HG03064 (cell line): Measurements from ENCODE around the gene SPAG16.
"Not testable (repeated sequence)": the region's sequence is repeated elsewhere in the genome, so short reads cannot be mapped to it uniquely, and the experiment has no call there.

Experiments used
- ATAC-seq: cut with Tn5 transposase; IDR thresholded peaks from one replicate; pipeline ENCODE4 v1.9.1; 2021; ENCODE audit warnings: low read depth; ENCODE audit not compliant: unreplicated experiment

Gene SPAG16

DNA sequence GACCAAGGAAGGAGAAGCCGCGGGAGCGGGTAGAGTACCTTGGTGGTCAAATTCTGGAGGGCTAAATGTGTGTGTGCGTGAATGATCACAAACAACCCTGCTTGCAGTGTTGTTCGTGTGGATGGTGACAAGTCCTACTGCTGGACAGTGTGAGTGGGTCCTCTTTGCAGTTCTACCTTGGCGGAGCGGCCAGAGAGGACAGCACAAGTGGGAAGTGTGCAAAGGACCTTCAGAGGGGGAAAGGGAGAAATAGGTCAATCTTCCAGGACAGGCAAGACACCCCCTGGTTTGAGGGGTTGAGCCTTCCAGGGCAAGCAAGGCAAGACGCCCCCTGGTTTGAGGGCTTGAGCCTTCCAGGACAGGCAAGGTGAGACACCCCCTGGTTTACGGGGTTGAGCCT is 122.8 kb downstream of the SPAG16 start:
- not testable (repeated sequence) for ATAC-seq

DNA sequence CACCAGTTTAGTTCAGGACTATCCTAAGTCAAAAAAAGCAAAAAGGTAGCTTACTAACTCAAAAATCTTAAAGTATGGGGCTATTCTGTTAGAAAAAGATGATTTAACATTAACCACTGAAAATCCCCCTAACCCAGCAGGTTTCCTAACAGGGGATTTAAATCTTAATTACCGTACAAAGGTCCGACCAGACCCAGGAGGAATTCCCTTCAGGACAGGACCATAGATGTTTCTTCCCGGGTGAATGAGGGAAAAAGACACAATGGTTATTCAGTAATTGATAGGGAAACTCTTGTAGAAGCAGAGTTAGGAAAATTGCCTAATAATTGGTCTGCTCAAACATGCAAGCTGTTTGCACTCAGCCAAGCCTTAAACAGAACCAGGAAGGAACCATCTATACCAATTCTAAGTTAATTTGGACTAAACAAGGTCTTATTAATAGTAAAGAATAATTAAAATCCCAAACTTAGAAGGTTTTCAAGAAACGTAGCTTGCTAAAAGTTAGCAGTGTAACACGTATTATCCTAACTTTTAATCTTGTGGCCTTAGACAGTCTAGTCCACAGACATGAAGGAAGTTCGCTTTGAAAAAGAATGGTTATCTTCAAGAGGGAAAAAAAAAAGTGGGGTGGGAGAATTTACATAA is 124.3 kb downstream of the SPAG16 start:
- ATAC-seq: not testable (repeated sequence)

- not testable (repeated sequence) for ATAC-seq
Observed at GRCh38 chr2:213410687-213411086, 126.4 kb downstream of the SPAG16 start.

GRCh38 chr2:213411582-213412289 is 127.5 kb downstream of the SPAG16 start:
- no peak for ATAC-seq

DNA sequence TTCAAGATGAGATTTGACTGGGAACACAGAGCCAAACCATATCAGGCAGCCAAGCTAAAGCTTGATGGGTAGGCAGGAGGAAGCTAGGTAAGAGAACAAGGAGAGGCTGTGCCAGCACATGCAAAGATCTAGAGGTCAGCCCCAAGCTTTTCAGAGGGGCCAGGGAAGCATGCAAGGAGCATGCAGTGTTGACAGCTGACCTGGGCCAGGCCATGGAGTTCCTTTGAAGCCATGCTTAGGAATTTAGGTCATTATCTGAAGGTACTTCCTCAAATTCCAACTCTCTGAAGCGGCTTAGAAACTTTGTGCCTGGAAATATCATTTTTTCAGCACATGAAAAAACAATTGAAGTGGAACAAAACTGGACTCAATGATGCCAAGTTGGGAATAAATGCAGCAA is 130.8 kb downstream of the SPAG16 start:
- ATAC-seq: no peak

- no peak for ATAC-seq
Observed at GRCh38 chr2:213416832-213417231, 132.6 kb downstream of the SPAG16 start.

- ATAC-seq: no peak
Observed at GRCh38 chr2:213419980-213420379, 135.7 kb downstream of the SPAG16 start.

- ATAC-seq: no peak
Observed at GRCh38 chr2:213420828-213421385, 136.6 kb downstream of the SPAG16 start.

- ATAC-seq: no peak
Observed at GRCh38 chr2:213422211-213422610, 137.9 kb downstream of the SPAG16 start.

GRCh38 chr2:213425618-213426017 is 141.4 kb downstream of the SPAG16 start:
- no peak for ATAC-seq

GRCh38 chr2:213429516-213429915 is 145.3 kb downstream of the SPAG16 start:
- ATAC-seq: no peak

DNA sequence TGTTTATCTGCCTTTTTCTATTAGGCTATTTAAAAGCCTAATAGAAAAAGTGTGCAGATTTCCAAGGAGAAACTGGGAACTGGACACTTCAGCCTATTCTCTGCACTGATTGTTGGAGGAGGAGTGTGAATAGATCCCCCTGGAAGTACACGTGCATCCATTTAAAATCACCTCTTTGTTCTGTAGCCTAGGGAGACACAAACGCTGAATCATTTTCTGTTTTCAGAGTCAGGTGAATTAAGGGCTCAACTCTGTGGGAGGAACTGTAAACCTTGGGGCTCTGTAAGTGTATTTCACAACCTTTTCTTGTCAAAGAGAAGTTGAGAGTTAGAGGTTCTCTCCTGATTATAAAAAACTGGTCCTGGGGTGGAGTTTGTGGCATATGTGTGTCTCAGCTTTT is 159.7 kb downstream of the SPAG16 start:
- ATAC-seq: no peak

DNA sequence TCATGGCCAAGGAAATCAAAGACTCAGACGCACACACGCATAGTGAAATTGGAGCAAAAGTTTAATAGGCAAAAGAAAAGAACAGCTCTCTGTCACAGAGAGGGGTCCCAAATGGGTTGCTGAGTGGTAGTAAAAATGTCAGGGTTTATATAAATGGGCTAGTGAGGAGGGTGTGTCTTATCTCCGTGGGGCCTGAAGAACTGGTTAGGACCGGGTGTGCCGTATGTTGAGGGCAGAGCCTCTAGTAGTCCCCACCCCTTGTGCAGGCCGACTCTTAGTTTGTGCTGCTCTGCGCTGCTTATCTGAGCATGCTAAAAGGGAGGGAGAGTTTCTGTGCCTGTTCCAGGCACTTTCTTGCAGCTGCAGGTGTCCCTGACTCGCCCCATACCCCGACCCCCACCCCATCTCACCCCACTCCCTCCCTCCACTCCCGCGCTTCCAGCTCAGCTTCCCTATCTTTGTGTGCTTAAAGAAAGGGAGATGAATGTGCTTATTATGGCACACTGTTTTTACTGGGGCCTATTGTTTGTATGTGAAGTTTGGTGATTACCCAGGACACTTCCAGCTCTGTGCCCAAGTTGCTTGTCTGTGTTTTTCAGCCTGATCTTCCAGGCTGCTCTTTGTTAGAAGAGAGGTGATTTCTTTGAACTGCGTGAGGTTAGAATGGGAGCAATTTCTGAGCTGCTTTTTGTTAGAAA is 167.4 kb downstream of the SPAG16 start:
- no peak for ATAC-seq

DNA sequence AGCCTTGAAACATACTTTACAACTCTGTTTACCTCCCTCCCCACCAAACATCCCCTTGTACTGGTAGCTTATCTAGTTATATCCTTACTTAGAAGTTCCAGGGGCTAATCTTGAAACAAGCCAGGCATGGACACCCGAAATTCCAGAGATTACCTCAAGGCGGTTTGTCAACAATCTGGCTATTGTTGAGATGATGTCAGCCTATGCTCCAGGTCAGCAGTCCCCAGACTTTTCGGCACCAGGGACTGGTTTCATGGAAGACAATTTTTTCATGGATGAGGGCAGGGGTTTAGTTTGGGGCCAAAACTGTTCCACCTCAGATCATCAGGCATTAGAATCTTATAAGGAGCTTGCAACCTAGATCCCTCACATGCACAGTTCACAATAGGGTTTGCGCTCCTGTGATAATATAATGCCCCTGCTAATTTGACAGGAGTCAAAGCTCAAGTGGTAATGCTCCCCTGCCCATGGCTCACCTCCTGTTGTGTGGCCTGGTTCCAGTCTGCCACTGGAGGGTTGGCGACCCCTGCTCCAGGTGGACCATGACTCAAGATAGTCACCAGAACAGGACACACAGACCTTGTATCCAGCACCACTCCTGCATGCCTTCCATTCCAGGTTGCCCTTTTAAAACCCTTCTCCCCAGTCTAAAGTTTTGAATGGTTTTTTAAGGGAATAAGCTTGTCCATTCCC is 171.2 kb downstream of the SPAG16 start:
- ATAC-seq: no peak

GRCh38 chr2:213475433-213475832 is 191.2 kb downstream of the SPAG16 start:
- ATAC-seq: no peak

DNA sequence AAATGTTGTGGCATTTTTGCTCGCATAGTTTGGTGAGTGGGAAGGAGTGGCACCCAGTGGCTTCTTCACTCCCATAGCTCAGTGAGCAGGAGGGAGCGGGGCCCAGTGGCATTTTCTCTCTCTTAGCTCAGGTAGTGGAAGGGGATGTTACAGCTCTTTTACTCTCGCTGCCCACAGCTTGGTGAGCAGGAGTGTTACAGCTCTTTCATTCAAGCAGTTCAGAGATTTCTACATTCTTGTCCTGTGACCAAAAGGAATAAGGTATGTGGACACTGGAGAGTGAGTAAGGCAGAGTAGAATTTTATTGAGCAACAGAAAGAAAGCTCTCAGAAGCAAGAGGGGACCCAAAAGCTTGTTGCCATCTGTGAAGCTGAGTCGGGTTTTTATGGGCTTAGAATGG is 192.4 kb downstream of the SPAG16 start:
- no peak for ATAC-seq

GRCh38 chr2:213490087-213490486 is 205.8 kb downstream of the SPAG16 start:
- ATAC-seq: no peak

DNA sequence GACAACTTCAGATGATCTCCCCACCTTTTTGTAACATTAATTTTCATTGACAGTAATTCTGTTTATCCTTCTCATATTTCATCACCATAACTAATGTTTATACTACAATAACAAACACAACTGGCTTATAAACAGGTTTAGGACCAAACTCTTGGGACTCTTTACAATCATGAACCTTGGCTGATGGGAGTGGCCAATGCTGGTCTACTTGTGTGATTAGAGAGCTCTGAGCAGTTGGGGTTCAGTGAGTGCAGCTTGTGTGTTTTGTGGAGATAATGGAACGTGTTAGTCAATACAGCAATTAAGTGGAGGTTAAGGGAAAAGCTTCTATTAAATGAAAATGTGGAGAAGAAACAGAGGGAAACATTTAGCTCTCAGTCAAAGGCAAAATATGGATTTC is 207.1 kb downstream of the SPAG16 start:
- no peak for ATAC-seq

- ATAC-seq: no peak
Observed at GRCh38 chr2:213496226-213496625, 212.0 kb downstream of the SPAG16 start.

DNA sequence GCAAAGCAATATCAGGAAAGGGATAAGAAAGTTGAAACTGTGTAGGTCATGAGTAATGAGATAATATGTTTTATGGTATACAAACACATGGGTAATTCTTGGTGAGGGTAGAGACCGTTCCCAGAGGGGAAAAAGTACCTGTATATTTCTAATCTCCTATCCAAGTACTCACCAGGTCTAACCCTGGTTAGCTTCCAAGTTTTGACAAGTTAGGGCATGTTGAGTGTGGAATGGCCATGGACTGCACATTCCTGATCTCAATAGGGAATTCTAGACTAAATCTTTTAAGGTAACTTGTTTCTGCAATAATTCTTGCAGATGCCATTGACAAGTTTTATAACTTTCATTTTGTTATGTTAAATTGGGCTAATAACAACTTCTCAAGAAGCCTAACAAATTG is 216.6 kb downstream of the SPAG16 start:
- ATAC-seq: no peak

DNA sequence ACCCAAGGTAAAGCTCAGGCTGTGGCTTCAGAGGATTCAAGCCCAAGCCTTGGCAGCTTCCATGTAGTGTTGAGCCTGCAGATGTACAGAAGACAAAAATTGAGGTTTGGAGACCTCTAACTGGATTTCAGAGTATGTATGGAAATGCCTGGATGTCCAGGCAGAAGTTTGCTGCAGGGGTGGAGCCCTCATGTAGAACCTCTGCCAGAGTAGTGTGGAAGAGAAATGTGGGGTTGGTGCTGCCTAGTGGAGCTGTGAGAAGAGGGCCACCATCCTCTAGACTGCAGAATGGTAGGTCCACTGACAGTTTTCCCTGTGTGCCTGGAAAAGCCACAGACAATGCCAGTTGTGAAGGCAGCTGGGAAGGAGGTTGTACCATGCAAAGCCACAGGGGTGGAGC is 239.9 kb downstream of the SPAG16 start:
- no peak for ATAC-seq
